Stimulated activated naive CD4-positive, alpha-beta T cell (primary cell): Measurements from ENCODE around the gene LY6G6D.
A peak's percentile ranks its signal among the peaks of the same experiment; 100 is the strongest.
"Not testable (repeated sequence)": the region's sequence is repeated elsewhere in the genome, so short reads cannot be mapped to it uniquely, and the experiment has no call there.

Experiments used
- DNase-seq, 6 experiments: peaks; one replicate each; lab custom pipeline; 2025; lab: John Stamatoyannopoulos, UW

LY6G6D gene

GRCh38 chr6:31692353-31692752 lies 22.8 kb upstream of the LY6G6D start:
- no peak for DNase-seq

- DNase-seq: no peak
Measured at GRCh38 chr6:31692886-31693285, 22.3 kb upstream of the LY6G6D start.

GRCh38 chr6:31693535-31693934 lies 21.6 kb upstream of the LY6G6D start:
- DNase-seq: no peak

GRCh38 chr6:31697555-31697954 lies 17.6 kb upstream of the LY6G6D start:
- no peak for DNase-seq

GRCh38 chr6:31700740-31701401 lies 14.3 kb upstream of the LY6G6D start:
- DNase-seq: no peak

GRCh38 chr6:31701666-31702404 lies 13.3 kb upstream of the LY6G6D start:
- no peak for DNase-seq

- no peak for DNase-seq
Measured at GRCh38 chr6:31702405-31702818, 12.7 kb upstream of the LY6G6D start.

- DNase-seq: peak; percentile 88 to 96 (median 94)
Measured at GRCh38 chr6:31702819-31703716, 12.1 kb upstream of the LY6G6D start, which contains the start of gene ABHD16A. Gene ABHD16A (minus strand): TSS chr6:31703324. CDS start chr6:31703281, 43 bp downstream.

GRCh38 chr6:31705931-31706330 lies 9.2 kb upstream of the LY6G6D start:
- no peak for DNase-seq

GRCh38 chr6:31706599-31706998 lies 8.5 kb upstream of the LY6G6D start, which contains the start of gene LY6G6F:
Gene LY6G6F (plus strand): TSS chr6:31706866. CDS start chr6:31706907, 41 bp downstream.
- DNase-seq: no peak

GRCh38 chr6:31707701-31708100 lies 7.4 kb upstream of the LY6G6D start:
- no peak for DNase-seq

- DNase-seq: no peak
Measured at GRCh38 chr6:31708224-31708623, 6.9 kb upstream of the LY6G6D start.

GRCh38 chr6:31709157-31709556 lies 6.0 kb upstream of the LY6G6D start:
- DNase-seq: not testable (repeated sequence)

- DNase-seq: no peak
Measured at GRCh38 chr6:31710523-31711219, 4.5 kb upstream of the LY6G6D start.

- DNase-seq: no peak
Measured at GRCh38 chr6:31711233-31711632, 3.9 kb upstream of the LY6G6D start.

GRCh38 chr6:31712296-31712695 lies 2.9 kb upstream of the LY6G6D start:
- peak in 2 of 6 experiments; percentile 12 to 17 for DNase-seq

- DNase-seq: no peak
Measured at GRCh38 chr6:31713465-31713864, 1.7 kb upstream of the LY6G6D start.

- no peak for DNase-seq
Measured at GRCh38 chr6:31713991-31714684, 1.0 kb upstream of the LY6G6D start.

- DNase-seq: no peak
Measured at GRCh38 chr6:31717499-31718222, 2.5 kb downstream of the LY6G6D start.

- DNase-seq: no peak
Measured at GRCh38 chr6:31718265-31718664, 3.1 kb downstream of the LY6G6D start.
